NB4 (cell line): ENCODE results near the gene MAP3K12.

Experiments used
- MAX ChIP-seq: IDR thresholded peaks from 2 replicates; pipeline ENCODE4 v1.6.1; 2011; ENCODE audit warnings: low read depth, low read length
- POLR2A ChIP-seq: IDR thresholded peaks from 2 replicates; pipeline ENCODE4 v1.6.1; 2011; ENCODE audit warnings: mild to moderate bottlenecking; ENCODE audit not compliant: insufficient read length; ENCODE audit errors: extremely low read depth
- TF ChIP-seq, protein P1 (sequence below): IDR thresholded peaks from one replicate; pipeline ENCODE4 v1.5.1; 2012; ENCODE audit warnings: low read depth, low read length

- TF ChIP-seq, protein P1, sequence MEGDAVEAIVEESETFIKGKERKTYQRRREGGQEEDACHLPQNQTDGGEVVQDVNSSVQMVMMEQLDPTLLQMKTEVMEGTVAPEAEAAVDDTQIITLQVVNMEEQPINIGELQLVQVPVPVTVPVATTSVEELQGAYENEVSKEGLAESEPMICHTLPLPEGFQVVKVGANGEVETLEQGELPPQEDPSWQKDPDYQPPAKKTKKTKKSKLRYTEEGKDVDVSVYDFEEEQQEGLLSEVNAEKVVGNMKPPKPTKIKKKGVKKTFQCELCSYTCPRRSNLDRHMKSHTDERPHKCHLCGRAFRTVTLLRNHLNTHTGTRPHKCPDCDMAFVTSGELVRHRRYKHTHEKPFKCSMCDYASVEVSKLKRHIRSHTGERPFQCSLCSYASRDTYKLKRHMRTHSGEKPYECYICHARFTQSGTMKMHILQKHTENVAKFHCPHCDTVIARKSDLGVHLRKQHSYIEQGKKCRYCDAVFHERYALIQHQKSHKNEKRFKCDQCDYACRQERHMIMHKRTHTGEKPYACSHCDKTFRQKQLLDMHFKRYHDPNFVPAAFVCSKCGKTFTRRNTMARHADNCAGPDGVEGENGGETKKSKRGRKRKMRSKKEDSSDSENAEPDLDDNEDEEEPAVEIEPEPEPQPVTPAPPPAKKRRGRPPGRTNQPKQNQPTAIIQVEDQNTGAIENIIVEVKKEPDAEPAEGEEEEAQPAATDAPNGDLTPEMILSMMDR = no peak
- TF ChIP-seq POLR2A = no peak
- TF ChIP-seq MAX = no peak
These were observed 1.8 kb downstream of the MAP3K12 start for GRCh38 chr12:53497461-53497860.
